Fibroblast of villous mesenchyme (primary cell): Measurements from ENCODE around the gene TUBB6. TPM values are rescaled to one million over a fixed set of nuclear protein-coding genes. Genes with fewer than 3 reads are reported as not detected.
A peak's percentile ranks its signal among the peaks of the same experiment; 100 is the strongest.

ENCODE experiments used
- DNase-seq: peaks from one replicate; pipeline ENCODE4 v3.0.0-alpha.2; 2010; ENCODE audit warnings: low read depth
- H3K4me3 ChIP-seq: 2 replicates; pipeline ENCODE4 v1.5.1; 2011; ENCODE audit warnings: low read depth, mild to moderate bottlenecking, low read length
- CTCF ChIP-seq: IDR thresholded peaks from 2 replicates; pipeline ENCODE4 v1.5.1; 2012; ENCODE audit warnings: low read depth, mild to moderate bottlenecking, low read length; ENCODE audit not compliant: insufficient read depth
- total RNA-seq: library from RNA; depleted of rRNA; stranded (reverse); fragments of >200 nt; gene quantifications from 2 replicates; pipeline ENCODE4 v1.2.3, GENCODE V29; 2012

The TUBB6 gene
- total RNA-seq, 1 donor = 821 TPM

- TF ChIP-seq CTCF = no peak
- no peak for DNase-seq
- H3K4me3 ChIP-seq = no peak overlapping the region
Observed at GRCh38 chr18:12301263-12302005, 6.6 kb upstream of the TUBB6 start.

- DNase-seq = peak; percentile 41
- H3K4me3 ChIP-seq = no peak overlapping the region
- no peak for TF ChIP-seq CTCF
Observed at GRCh38 chr18:12302391-12303147, 5.5 kb upstream of the TUBB6 start.

- DNase-seq = no peak
- no peak overlapping the region for H3K4me3 ChIP-seq
- no peak for TF ChIP-seq CTCF
Observed at GRCh38 chr18:12304351-12305210, 3.5 kb upstream of the TUBB6 start.

GRCh38 chr18:12305211-12305610 is 2.8 kb upstream of the TUBB6 start:
- no peak overlapping the region for H3K4me3 ChIP-seq
- DNase-seq = no peak
- TF ChIP-seq CTCF = no peak

GRCh38 chr18:12305930-12306629 is 2.0 kb upstream of the TUBB6 start:
- TF ChIP-seq CTCF = no peak
- no peak for DNase-seq
- peak overlapping the region; percentile 69 for H3K4me3 ChIP-seq
